IMR-90 (cell line): ENCODE measurements around the gene NFYC. TPM values are rescaled to one million over a fixed set of nuclear protein-coding genes. Genes with fewer than 3 reads are reported as not detected.

Experiments
- ATAC-seq: fragments of 200-7000 bp; cut with Tn5 transposase; 2 replicates; pipeline ENCODE4 v1.9.1; 2020; ENCODE audit warnings: low read depth, mild to moderate bottlenecking, moderate library complexity
- BruUV-seq: library from RNA; stranded (reverse); fragments of 400-500 nt; replicated peaks from 2 replicates; lab custom pipeline; 2021; lab: Mats Ljungman, UMichigan
- CTCF ChIA-PET: fragments of 300-600 bp; formaldehyde crosslinking; extraction: SDS; loops from one replicate; lab custom pipeline; 2021; ENCODE audit warnings: antibody characterized with exemption; lab: Yijun Ruan, JAX
- POLR2A ChIA-PET: fragments of 300-600 bp; sonication (Branson Sonifier 250); formaldehyde crosslinking; loops from one replicate; lab custom pipeline; 2022; ENCODE audit warnings: antibody characterized with exemption; ENCODE audit not compliant: unreplicated experiment; lab: Charles Lee
- DNase-seq: peaks from one replicate; pipeline ENCODE4 v3.0.0; 2013
- H2AFZ ChIP-seq: replicated peaks from 2 replicates; pipeline ENCODE3; 2013; ENCODE audit warnings: low read length, mild to moderate bottlenecking; ENCODE audit not compliant: poor library complexity
- H2AK5ac ChIP-seq: 2 replicates; pipeline ENCODE4 v1.6.1; 2013; ENCODE audit warnings: low read depth, low read length, inconsistent platforms
- H2AK9ac ChIP-seq: replicated peaks from 2 replicates; pipeline ENCODE3; 2013; ENCODE audit warnings: mild to moderate bottlenecking, low read depth, low read length, moderate library complexity; ENCODE audit not compliant: poor library complexity
- H2BK120ac ChIP-seq: 2 replicates; pipeline ENCODE4 v1.6.1; 2013; ENCODE audit warnings: low read depth, low read length, inconsistent platforms
- H2BK15ac ChIP-seq: 3 replicates; pipeline ENCODE4 v1.6.1; 2013; ENCODE audit warnings: low read depth, low read length, inconsistent platforms
- H2BK20ac ChIP-seq: 2 replicates; pipeline ENCODE4 v1.6.1; 2013; ENCODE audit warnings: low read depth, mild to moderate bottlenecking, inconsistent platforms, low read length, moderate library complexity
- H2BK5ac ChIP-seq: 2 replicates; pipeline ENCODE4 v1.6.1; 2013; ENCODE audit warnings: mild to moderate bottlenecking, low read depth, low read length, inconsistent platforms; ENCODE audit not compliant: poor library complexity, severe bottlenecking
- H3K14ac ChIP-seq: replicated peaks from 2 replicates; pipeline ENCODE4 v1.6.1; 2013; ENCODE audit warnings: low read depth, low read length, inconsistent platforms
- H3K18ac ChIP-seq: 2 replicates; pipeline ENCODE4 v1.6.1; 2013; ENCODE audit warnings: low read depth, low read length, control low read depth
- H3K23ac ChIP-seq: 2 replicates; pipeline ENCODE4 v1.6.1; 2013; ENCODE audit warnings: low read depth, low read length, inconsistent platforms
- H3K27ac ChIP-seq: 2 replicates; pipeline ENCODE4 v1.5.1; 2013; ENCODE audit warnings: mild to moderate bottlenecking, control low read depth, low read length; ENCODE audit not compliant: insufficient read depth
- H3K27me3 ChIP-seq: 2 replicates; pipeline ENCODE4 v1.6.1; 2013; ENCODE audit warnings: low read length; ENCODE audit not compliant: control insufficient read depth, insufficient read depth
- H3K36me3 ChIP-seq: 2 replicates; pipeline ENCODE4 v1.6.1; 2013; ENCODE audit warnings: low read length, mixed read lengths; ENCODE audit not compliant: control insufficient read depth, insufficient read depth
- H3K4ac ChIP-seq: 2 replicates; pipeline ENCODE4 v1.6.1; 2013; ENCODE audit warnings: low read depth, low read length, inconsistent platforms
- H3K4me1 ChIP-seq: 2 replicates; pipeline ENCODE4 v1.6.1; 2013; ENCODE audit warnings: low read length, mixed read lengths; ENCODE audit not compliant: control insufficient read depth, insufficient read depth
- H3K4me2 ChIP-seq: 2 replicates; pipeline ENCODE4 v1.6.1; 2013; ENCODE audit warnings: low read depth, mild to moderate bottlenecking, control low read depth, low read length, moderate library complexity
- H3K4me3 ChIP-seq: 2 replicates; pipeline ENCODE4 v1.5.1; 2013; ENCODE audit warnings: low read depth, mild to moderate bottlenecking, control low read depth, low read length, moderate library complexity; ENCODE audit not compliant: insufficient read depth
- H3K56ac ChIP-seq: 2 replicates; pipeline ENCODE4 v1.6.1; 2013; ENCODE audit warnings: low read length, inconsistent platforms; ENCODE audit not compliant: insufficient read depth; ENCODE audit errors: extremely low read depth
- H3K79me1 ChIP-seq, 2 experiments: 2 replicates each; pipeline ENCODE4 v1.6.1; 2013; ENCODE audit warnings: low read length in 2 of 2, inconsistent platforms in 1 of 2, low read depth in 1 of 2
- H3K9ac ChIP-seq: 2 replicates; pipeline ENCODE4 v1.6.1; 2013; ENCODE audit warnings: low read depth, low read length, control low read depth
- H3K9me1 ChIP-seq: 2 replicates; pipeline ENCODE4 v1.6.1; 2013; ENCODE audit warnings: low read length, inconsistent platforms; ENCODE audit not compliant: insufficient read depth
- H3K9me3 ChIP-seq: 2 replicates; pipeline ENCODE4 v1.6.1; 2013; ENCODE audit warnings: low read length; ENCODE audit not compliant: control insufficient read depth, insufficient read depth
- H4K20me1 ChIP-seq: 2 replicates; pipeline ENCODE4 v1.6.1; 2013; ENCODE audit warnings: low read length, inconsistent platforms; ENCODE audit not compliant: insufficient read depth
- H4K5ac ChIP-seq: 2 replicates; pipeline ENCODE4 v1.6.1; 2013; ENCODE audit warnings: mild to moderate bottlenecking, low read depth, low read length, control low read depth
- H4K8ac ChIP-seq, 2 experiments: 2 replicates each; pipeline ENCODE4 v1.6.1; 2013; ENCODE audit warnings: low read depth in 2 of 2, low read length in 2 of 2, control low read depth in 1 of 2, inconsistent platforms in 1 of 2
- H4K91ac ChIP-seq: 2 replicates; pipeline ENCODE4 v1.6.1; 2013; ENCODE audit warnings: low read depth, low read length, inconsistent platforms; ENCODE audit not compliant: insufficient read depth
- CEBPB ChIP-seq: IDR thresholded peaks from 2 replicates; pipeline ENCODE4 v1.6.1; 2012; ENCODE audit warnings: low read depth, low read length, improper control_type of control experiment
- CHD1 ChIP-seq: IDR thresholded peaks from 2 replicates; pipeline ENCODE4 v1.6.1; 2012; ENCODE audit warnings: low read depth, low read length, improper control_type of control experiment
- CTCF ChIP-seq: conservative IDR thresholded peaks from 2 replicates; pipeline ENCODE4 v1.5.1; 2012; ENCODE audit warnings: mild to moderate bottlenecking, low read depth, low read length, improper control_type of control experiment
- FOS ChIP-seq: fragments of 150-350 bp; IDR thresholded peaks from 2 replicates; pipeline ENCODE4 v1.6.1; 2016; ENCODE audit warnings: low read depth, low read length
- MXI1 ChIP-seq: IDR thresholded peaks from 2 replicates; pipeline ENCODE4 v1.6.1; 2012; ENCODE audit warnings: low read depth, mild to moderate bottlenecking, low read length, moderate library complexity, borderline replicate concordance
- RAD21 ChIP-seq: IDR thresholded peaks from 2 replicates; pipeline ENCODE4 v1.6.1; 2012; ENCODE audit warnings: low read length, improper control_type of control experiment
- RFX5 ChIP-seq: IDR thresholded peaks from 2 replicates; pipeline ENCODE4 v1.8.0; 2012; ENCODE audit warnings: low read depth, mild to moderate bottlenecking, low read length, moderate library complexity
- SMC3 ChIP-seq: fragments of 150-350 bp; IDR thresholded peaks from 2 replicates; pipeline ENCODE4 v1.6.1; 2016; ENCODE audit warnings: low read depth, mild to moderate bottlenecking, antibody characterized with exemption, low read length, moderate library complexity
- USF2 ChIP-seq: fragments of 150-350 bp; IDR thresholded peaks from 2 replicates; pipeline ENCODE4 v1.6.1; 2017; ENCODE audit warnings: mild to moderate bottlenecking, antibody characterized with exemption, low read length, low read depth
- WGBS, 2 experiments: methylation state at CpG; one replicate each; pipeline versions ENCODE4 v1.1.5 to v1.1.7; 2013; ENCODE audit warnings: missing lambda C conversion rate in 2 of 2; ENCODE audit not compliant: insufficient read length in 1 of 2; ENCODE audit errors: extremely low coverage in 2 of 2; 5-methylcytosine and 5-hydroxymethylcytosine counted together
- dilution Hi-C: fragments of 300-500 bp; cut with HindIII; formaldehyde crosslinking; loops from one replicate; pipeline ENCODE4 v1.14.3; 2018; ENCODE audit warnings: low sequenced_read_pairs; ENCODE audit not compliant: unreplicated experiment
- in situ Hi-C: fragments of 300-500 bp; cut with MboI; formaldehyde crosslinking; loops from 3 replicates; pipeline ENCODE4 v1.14.3; 2019; ENCODE audit warnings: low sequenced_read_pairs, inconsistent platforms, mixed read lengths
- intact Hi-C: fragments of 100-400 bp; cut with micrococcal nuclease; formaldehyde crosslinking; loops from 2 replicates; pipeline ENCODE4 v1.10.0; 2022
- polyA plus RNA-seq, 3 experiments: library from polyadenylated mRNA; depleted of rRNA; stranded (reverse); fragments of >200 nt; gene quantifications; 2 replicates each; pipeline ENCODE4 v1.2.3, GENCODE V29; 2012; ENCODE audit warnings: low replicate concordance in 1 of 3
- total RNA-seq: library from RNA; depleted of rRNA; stranded (reverse); fragments of >200 nt; gene quantifications from 2 replicates; pipeline ENCODE4 v1.2.3, GENCODE V29; 2012

The NFYC gene
- total and polyA plus RNA-seq, 2 of the 4 experiments (the other 2 are of a cell fraction), result 45.2 to 62.2 TPM

GRCh38 chr1:40684669-40685068 is 6.8 kb upstream of the NFYC start:
- Histone ChIP-seq H3K79me1 (peaks cover 6 to 9% of the 10 kb centered on the region in 2 experiments; a peak in 3 of 4 replicates), H3K4ac (no peak overlapping the region), H3K27me3 (no peaks in the 10 kb centered on the region; the same call in 1 of the 2 replicates), H2BK20ac (no peak overlapping the region), H3K27ac (no peak overlapping the region), H4K91ac (no peak overlapping the region), H3K56ac (no peak overlapping the region), H3K4me2 (no peak overlapping the region), H3K23ac (no peak overlapping the region), H2AK5ac (no peak overlapping the region), H3K9me1 (no peaks in the 10 kb centered on the region; the same call in 1 of the 2 replicates), H4K5ac (no peak overlapping the region), H3K36me3 (peaks cover 2% of the 10 kb centered on the region; the same call in 1 of the 2 replicates), H2BK5ac (no peak overlapping the region), H3K4me3 (no peak overlapping the region), H4K20me1 (no peaks in the 10 kb centered on the region; the same call in 1 of the 2 replicates), H3K9ac (no peak overlapping the region), H3K14ac (no peak overlapping the region), H4K8ac (no peak overlapping the region), H2BK15ac (no peak overlapping the region), H3K4me1 (no peaks in the 10 kb centered on the region), H2BK120ac (no peak overlapping the region), H3K9me3 (no peaks in the 10 kb centered on the region; the same call in 1 of the 2 replicates), H3K18ac (no peak overlapping the region), H2AK9ac (no peak overlapping the region), H2AFZ (no peak overlapping the region)
- intact Hi-C loops, result no loop called here
- dilution Hi-C loops, result no loop called here
- WGBS, 2 experiments, result 86% methylated on average over 1 of the region's 3 CpGs; no CpG with 5 or more reads in 1 of the 2 experiments
- BruUV-seq, result no TSS peak
- no peak for DNase-seq
- no peak for ATAC-seq
- in situ Hi-C loops, result no loop called here
- ChIA-PET POLR2A (no interaction called here), CTCF (no interaction called here)
- TF ChIP-seq SMC3 (no peak), FOS (no peak), MXI1 (no peak), RAD21 (no peak), CEBPB (no peak), RFX5 (no peak), CTCF (no peak), USF2 (no peak), CHD1 (no peak)
